ENCODE measurements around the gene TRAPPC8.
A peak's percentile ranks its signal among the peaks of the same experiment; 100 is the strongest.
"Not testable (repeated sequence)": the region's sequence is repeated elsewhere in the genome, so short reads cannot be mapped to it uniquely, and the experiment has no call there.

The TRAPPC8 gene

DNA sequence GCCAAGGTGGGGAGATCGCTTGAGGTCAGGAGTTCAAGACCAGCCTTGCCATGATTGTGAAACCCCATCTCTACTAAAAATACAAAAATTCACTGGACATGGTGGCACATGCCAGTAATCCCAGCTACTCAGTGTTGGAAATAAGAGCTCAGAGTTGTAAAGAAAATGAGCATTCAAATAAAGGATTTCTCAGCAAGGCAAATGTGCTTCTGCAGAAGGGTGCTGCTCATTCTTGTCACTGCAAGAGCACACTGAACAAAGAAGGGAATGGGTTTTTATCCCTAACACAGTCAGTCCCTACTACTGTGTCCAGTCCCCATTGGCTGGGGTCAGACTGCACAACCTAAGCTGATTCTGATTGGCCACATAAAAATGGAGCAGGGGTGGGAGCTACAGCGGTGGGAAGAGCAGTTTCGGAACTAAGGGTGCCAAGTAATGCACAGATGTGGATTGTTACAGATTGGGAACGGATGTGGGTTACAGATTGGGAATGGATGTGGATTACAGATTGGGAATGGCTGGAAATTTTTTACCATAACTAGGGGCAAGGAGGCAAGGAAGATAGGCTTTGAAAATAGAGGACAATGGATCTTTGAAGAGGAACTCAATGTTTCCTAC, 31.1 kb upstream of the TRAPPC8 start:
- WGBS (ENCODE audit: insufficient coverage, insufficient read length): no CpG with 5 or more reads among the region's 4 CpGs
- H3K9me3 ChIP-seq (ENCODE audit: control insufficient read depth, insufficient read depth, low read length): peaks cover 5% of the 10 kb centered on the region
- H3K27ac ChIP-seq (ENCODE audit: low read length): no peak overlapping the region

GRCh38 chr18:31970617-31971016, 27.7 kb upstream of the TRAPPC8 start:
- no CpG with 5 or more reads among the region's 3 CpGs for WGBS (ENCODE audit: insufficient coverage, insufficient read length)
- H3K27ac ChIP-seq (ENCODE audit: low read length): no peak overlapping the region
- no peaks in the 10 kb centered on the region for H3K4me1 ChIP-seq (ENCODE audit: control insufficient read depth, insufficient read depth, low read length)
- no peaks in the 10 kb centered on the region for H3K36me3 ChIP-seq (ENCODE audit: control insufficient read depth, insufficient read depth, low read length)
- no peak for DNase-seq (ENCODE audit: low read depth, low spot score)
- no peak overlapping the region for H3K4me3 ChIP-seq (ENCODE audit: low read length)
- peaks cover 5% of the 10 kb centered on the region for H3K9me3 ChIP-seq (ENCODE audit: control insufficient read depth, insufficient read depth, low read length)
- no peaks in the 10 kb centered on the region for H3K27me3 ChIP-seq (ENCODE audit: control insufficient read depth, insufficient read depth, low read length)

More for the DNA sequence above, 31.1 kb upstream of the TRAPPC8 start:
- Histone ChIP-seq H3K4me3 (ENCODE audit: low read length) (no peak overlapping the region), H3K36me3 (ENCODE audit: control insufficient read depth, insufficient read depth, low read length) (no peaks in the 10 kb centered on the region), H3K27me3 (ENCODE audit: control insufficient read depth, insufficient read depth, low read length) (no peaks in the 10 kb centered on the region), H3K4me1 (ENCODE audit: control insufficient read depth, insufficient read depth, low read length) (no peaks in the 10 kb centered on the region)
- no peak for DNase-seq (ENCODE audit: low read depth, low spot score)

DNA sequence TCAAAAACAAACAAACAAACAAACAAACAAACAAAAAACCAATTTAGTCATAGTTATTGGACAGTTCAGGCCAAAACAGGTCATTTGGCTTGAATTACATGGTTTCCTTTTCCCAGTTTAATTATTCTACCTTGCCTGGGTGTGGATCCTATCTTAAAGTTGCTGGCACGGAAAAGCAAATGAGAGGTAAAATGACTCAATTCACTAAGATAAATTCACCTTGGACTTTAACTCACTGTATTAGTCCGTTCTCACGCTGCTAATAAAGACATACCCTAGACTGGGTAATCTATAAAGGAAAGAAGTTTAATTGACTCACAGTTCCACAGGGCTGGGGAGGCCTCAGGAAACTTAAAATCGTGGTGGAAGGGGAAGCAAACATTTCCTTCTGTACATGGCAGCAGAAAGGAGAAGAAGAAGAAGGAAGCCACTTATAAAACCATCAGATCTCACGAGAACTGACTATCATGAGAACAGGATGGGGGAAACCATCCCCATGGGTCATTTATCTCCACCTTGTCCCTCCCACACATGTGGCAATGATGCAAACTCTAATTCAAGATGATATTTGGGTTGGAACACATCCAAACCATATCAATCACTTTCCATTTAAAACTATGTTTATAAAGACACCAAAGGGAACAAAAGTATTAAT, 22.5 kb upstream of the TRAPPC8 start:
- no peaks in the 10 kb centered on the region for H3K27me3 ChIP-seq (ENCODE audit: control insufficient read depth, insufficient read depth, low read length)
- no peaks in the 10 kb centered on the region for H3K4me1 ChIP-seq (ENCODE audit: control insufficient read depth, insufficient read depth, low read length)
- no peaks in the 10 kb centered on the region for H3K9me3 ChIP-seq (ENCODE audit: control insufficient read depth, insufficient read depth, low read length)
- no CpG with 5 or more reads among the region's 5 CpGs for WGBS (ENCODE audit: insufficient coverage, insufficient read length)
- no peak overlapping the region for H3K27ac ChIP-seq (ENCODE audit: low read length)
- H3K36me3 ChIP-seq (ENCODE audit: control insufficient read depth, insufficient read depth, low read length): no peaks in the 10 kb centered on the region
- no peak overlapping the region for H3K4me3 ChIP-seq (ENCODE audit: low read length)
- DNase-seq (ENCODE audit: low read depth, low spot score): no peak

DNA sequence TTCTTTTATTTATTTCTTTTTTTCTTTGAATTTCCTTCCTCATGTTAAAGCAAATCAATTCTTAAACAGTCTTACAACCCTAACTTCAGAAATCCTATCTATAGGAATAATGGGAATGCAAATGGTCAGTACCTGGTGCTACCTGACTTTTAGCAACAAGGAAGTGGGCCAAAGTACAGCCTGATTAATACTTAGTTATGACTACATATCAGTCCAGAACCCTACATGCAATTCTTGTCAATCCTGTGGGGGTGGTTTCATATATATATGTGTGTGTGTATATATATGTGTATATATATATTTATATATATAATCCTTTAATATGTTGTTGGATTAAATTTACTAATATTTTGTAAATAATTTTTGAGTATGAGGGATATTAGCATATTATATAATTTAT, 14.8 kb upstream of the TRAPPC8 start:
- no peaks in the 10 kb centered on the region for H3K27me3 ChIP-seq (ENCODE audit: control insufficient read depth, insufficient read depth, low read length)
- H3K9me3 ChIP-seq (ENCODE audit: control insufficient read depth, insufficient read depth, low read length): no peaks in the 10 kb centered on the region
- no peak overlapping the region for H3K27ac ChIP-seq (ENCODE audit: low read length)
- H3K4me1 ChIP-seq (ENCODE audit: control insufficient read depth, insufficient read depth, low read length): no peaks in the 10 kb centered on the region
- DNase-seq (ENCODE audit: low read depth, low spot score): no peak
- H3K4me3 ChIP-seq (ENCODE audit: low read length): no peak overlapping the region
- H3K36me3 ChIP-seq (ENCODE audit: control insufficient read depth, insufficient read depth, low read length): no peaks in the 10 kb centered on the region

DNA sequence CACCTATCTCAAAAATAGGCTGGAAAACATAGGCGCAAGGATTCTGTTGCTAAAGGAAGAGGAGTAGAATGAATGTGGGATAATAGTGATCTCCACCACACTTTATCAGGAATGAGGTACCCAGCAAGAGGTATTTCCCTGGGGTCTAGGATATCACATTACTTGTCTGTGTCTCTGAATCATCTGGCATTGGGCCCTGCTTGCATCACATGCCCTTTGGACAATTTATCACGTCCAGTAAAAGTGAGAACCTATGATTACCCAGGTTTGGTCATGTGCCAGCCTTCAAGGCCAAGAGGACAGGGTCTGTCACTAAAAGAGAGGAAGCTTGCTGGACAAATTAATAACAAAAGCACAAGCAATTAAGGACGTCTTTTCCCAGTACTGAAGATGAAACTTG, 11.4 kb upstream of the TRAPPC8 start:
- H3K36me3 ChIP-seq (ENCODE audit: control insufficient read depth, insufficient read depth, low read length): no peaks in the 10 kb centered on the region
- H3K27ac ChIP-seq (ENCODE audit: low read length): no peak overlapping the region
- no CpG with 5 or more reads among the region's 3 CpGs for WGBS (ENCODE audit: insufficient coverage, insufficient read length)
- no peaks in the 10 kb centered on the region for H3K27me3 ChIP-seq (ENCODE audit: control insufficient read depth, insufficient read depth, low read length)
- no peak overlapping the region for H3K4me3 ChIP-seq (ENCODE audit: low read length)
- DNase-seq (ENCODE audit: low read depth, low spot score): no peak
- H3K4me1 ChIP-seq (ENCODE audit: control insufficient read depth, insufficient read depth, low read length): no peaks in the 10 kb centered on the region
- H3K9me3 ChIP-seq (ENCODE audit: control insufficient read depth, insufficient read depth, low read length): no peaks in the 10 kb centered on the region

DNA sequence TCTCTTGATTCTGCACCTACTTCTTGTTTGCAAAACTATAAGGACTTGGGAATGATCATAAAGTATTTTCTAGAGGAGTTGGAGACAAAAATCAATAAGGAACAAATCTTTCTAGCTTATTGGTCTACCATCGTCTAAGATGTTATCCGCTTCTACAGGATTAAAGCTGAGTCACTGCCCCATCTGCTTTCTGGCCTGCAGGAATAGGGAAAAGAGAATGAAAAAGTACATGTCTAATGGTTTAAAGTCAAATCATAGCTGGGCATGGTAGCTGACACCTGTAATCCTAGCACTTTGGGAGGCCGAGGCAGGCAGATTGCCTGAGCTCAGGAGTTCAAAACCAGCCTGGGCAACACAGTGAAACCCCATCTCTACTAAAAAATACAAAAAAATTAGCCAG, 10.8 kb upstream of the TRAPPC8 start:
- DNase-seq (ENCODE audit: low read depth, low spot score); H3K4me1 ChIP-seq (ENCODE audit: control insufficient read depth, insufficient read depth, low read length); H3K4me3 ChIP-seq (ENCODE audit: low read length); H3K36me3 ChIP-seq (ENCODE audit: control insufficient read depth, insufficient read depth, low read length); H3K9me3 ChIP-seq (ENCODE audit: control insufficient read depth, insufficient read depth, low read length); H3K27me3 ChIP-seq (ENCODE audit: control insufficient read depth, insufficient read depth, low read length); H3K27ac ChIP-seq (ENCODE audit: low read length): not testable (repeated sequence)
- whole genome bisulfite sequencing (ENCODE audit: insufficient coverage, insufficient read length): no CpG with 5 or more reads among the region's 3 CpGs

DNA sequence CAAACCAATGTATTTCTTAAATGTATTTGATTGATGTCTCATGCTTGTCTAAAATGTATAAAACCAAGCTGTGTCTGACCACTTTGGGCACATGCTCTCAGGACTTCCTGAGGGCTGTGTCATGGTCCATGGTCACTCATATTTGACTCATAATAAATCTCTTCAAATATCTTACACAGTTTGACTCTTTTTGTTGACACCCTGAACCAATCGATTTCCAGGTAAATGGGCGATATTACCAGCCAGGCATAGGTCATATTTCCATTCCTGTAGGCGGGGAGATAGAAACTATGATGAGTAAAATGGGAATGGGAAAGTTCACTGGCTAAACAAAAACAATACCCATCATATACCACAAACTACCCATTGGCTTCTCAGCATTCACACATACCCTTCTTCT, 9.3 kb upstream of the TRAPPC8 start:
- H3K4me1 ChIP-seq (ENCODE audit: control insufficient read depth, insufficient read depth, low read length): no peaks in the 10 kb centered on the region
- H3K27me3 ChIP-seq (ENCODE audit: control insufficient read depth, insufficient read depth, low read length): no peaks in the 10 kb centered on the region
- no peaks in the 10 kb centered on the region for H3K36me3 ChIP-seq (ENCODE audit: control insufficient read depth, insufficient read depth, low read length)
- H3K9me3 ChIP-seq (ENCODE audit: control insufficient read depth, insufficient read depth, low read length): no peaks in the 10 kb centered on the region
- WGBS (ENCODE audit: insufficient coverage, insufficient read length): no CpG with 5 or more reads among the region's 3 CpGs
- no peak overlapping the region for H3K27ac ChIP-seq (ENCODE audit: low read length)
- no peak overlapping the region for H3K4me3 ChIP-seq (ENCODE audit: low read length)
- no peak for DNase-seq (ENCODE audit: low read depth, low spot score)

DNA sequence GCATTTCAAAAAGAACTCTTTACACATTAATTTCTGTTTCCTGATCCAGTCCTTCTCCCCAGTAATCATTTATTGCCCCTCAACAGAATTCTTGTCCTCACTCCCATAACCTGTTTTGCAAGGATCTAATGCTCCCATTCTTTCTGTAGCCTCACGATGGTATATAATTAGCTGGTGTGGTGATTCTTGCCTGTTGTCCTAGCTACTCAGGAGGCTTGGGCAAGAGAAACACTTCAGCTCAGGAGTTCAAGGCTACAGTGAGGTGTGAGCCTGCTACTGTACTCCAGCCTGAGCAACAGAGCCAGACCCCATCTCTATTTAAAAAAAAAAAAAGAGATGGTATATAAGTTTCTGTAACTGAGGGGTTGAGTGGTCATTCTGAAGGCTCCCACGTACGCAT, 7.7 kb upstream of the TRAPPC8 start:
- Histone ChIP-seq H3K9me3 (ENCODE audit: control insufficient read depth, insufficient read depth, low read length) (no peaks in the 10 kb centered on the region), H3K27me3 (ENCODE audit: control insufficient read depth, insufficient read depth, low read length) (no peaks in the 10 kb centered on the region), H3K4me1 (ENCODE audit: control insufficient read depth, insufficient read depth, low read length) (no peaks in the 10 kb centered on the region), H3K36me3 (ENCODE audit: control insufficient read depth, insufficient read depth, low read length) (no peaks in the 10 kb centered on the region), H3K4me3 (ENCODE audit: low read length) (no peak overlapping the region), H3K27ac (ENCODE audit: low read length) (no peak overlapping the region)
- DNase-seq (ENCODE audit: low read depth, low spot score): no peak
- WGBS (ENCODE audit: insufficient coverage, insufficient read length): no CpG with 5 or more reads among the region's 3 CpGs

- H3K36me3 ChIP-seq (ENCODE audit: control insufficient read depth, insufficient read depth, low read length); H3K9me3 ChIP-seq (ENCODE audit: control insufficient read depth, insufficient read depth, low read length); H3K4me1 ChIP-seq (ENCODE audit: control insufficient read depth, insufficient read depth, low read length); DNase-seq (ENCODE audit: low read depth, low spot score); H3K4me3 ChIP-seq (ENCODE audit: low read length); H3K27ac ChIP-seq (ENCODE audit: low read length); H3K27me3 ChIP-seq (ENCODE audit: control insufficient read depth, insufficient read depth, low read length): not testable (repeated sequence)
- no CpG with 5 or more reads among the region's 9 CpGs for WGBS (ENCODE audit: insufficient coverage, insufficient read length)
Observed at GRCh38 chr18:31948349-31948748, 5.4 kb upstream of the TRAPPC8 start.

- H3K27me3 ChIP-seq (ENCODE audit: control insufficient read depth, insufficient read depth, low read length): no peaks in the 10 kb centered on the region
- no peaks in the 10 kb centered on the region for H3K36me3 ChIP-seq (ENCODE audit: control insufficient read depth, insufficient read depth, low read length)
- H3K4me1 ChIP-seq (ENCODE audit: control insufficient read depth, insufficient read depth, low read length): peaks cover 1% of the 10 kb centered on the region; the same call in 1 of the 2 replicates
- H3K9me3 ChIP-seq (ENCODE audit: control insufficient read depth, insufficient read depth, low read length): no peaks in the 10 kb centered on the region
- peak; percentile 43 for DNase-seq (ENCODE audit: low read depth, low spot score)
- no CpG with 5 or more reads among the region's 8 CpGs for WGBS (ENCODE audit: insufficient coverage, insufficient read length)
- H3K27ac ChIP-seq (ENCODE audit: low read length): no peak overlapping the region
- H3K4me3 ChIP-seq (ENCODE audit: low read length): no peak overlapping the region
Observed at GRCh38 chr18:31946305-31947046, 3.5 kb upstream of the TRAPPC8 start.
